ENCODE results near the gene PHF21B. TPM values are rescaled to one million over a fixed set of nuclear protein-coding genes. Genes with fewer than 3 reads are reported as not detected.

Gene PHF21B
- total and polyA plus RNA-seq, 3 donors from 2014 or later: 8.5 to 37.9 (median 19.0) TPM

DNA sequence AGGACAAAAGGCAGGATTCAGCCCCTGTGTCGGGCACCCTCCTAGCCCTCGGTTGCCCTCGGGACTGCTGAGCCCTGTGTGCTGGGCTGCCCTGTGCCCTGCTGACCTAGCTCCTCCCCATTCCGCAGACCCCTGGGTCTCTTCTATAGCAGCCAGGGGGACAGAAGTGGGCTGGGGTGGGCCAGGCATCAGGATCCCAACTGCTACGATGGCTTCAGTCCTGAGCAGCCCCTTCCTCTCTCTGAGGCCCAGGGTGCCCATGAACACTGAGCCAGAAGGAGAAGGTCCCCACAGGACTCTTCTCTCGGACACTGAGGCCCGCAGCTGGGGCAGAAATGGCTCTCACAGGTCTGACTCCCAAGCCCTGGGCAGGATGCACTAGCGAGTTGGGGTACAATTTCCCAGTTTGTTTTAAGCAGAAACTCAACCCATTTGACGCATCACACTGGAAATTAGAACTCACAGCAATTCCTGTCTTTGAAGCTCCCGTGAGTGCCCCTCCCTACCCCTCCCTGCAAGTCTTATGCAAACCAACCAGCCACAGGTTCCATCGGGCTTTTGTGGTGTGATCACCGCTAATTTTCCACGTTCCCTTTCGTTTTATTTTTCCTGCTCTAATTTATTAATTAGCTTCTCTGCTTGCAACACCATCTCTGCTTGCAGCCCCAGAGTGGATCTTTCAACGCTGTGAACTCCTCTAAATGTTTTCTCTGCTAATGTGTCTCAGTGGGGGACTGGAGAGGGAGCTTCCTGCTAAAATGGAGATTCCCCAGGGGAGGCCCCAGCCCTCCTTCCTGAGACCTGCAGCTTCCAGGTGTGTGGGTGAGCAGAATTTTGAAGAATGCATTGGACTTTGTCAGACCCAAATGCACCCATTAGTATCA lies 56.7 kb downstream of the PHF21B start:
- no peaks in the 10 kb centered on the region for H3K27me3 ChIP-seq
- H3K27ac ChIP-seq: no peak overlapping the region
- TF ChIP-seq CTCF (IDR thresholded peaks at IDR 0.05): no peak
- TF ChIP-seq POLR2A (IDR thresholded peaks at IDR 0.05): no peak
- 77 to 78% methylated on average over 12 to 15 of the region's 15 CpGs for WGBS, 2 donors
- intact Hi-C loops (cut with DNase I; ENCODE audit: low total_unique reads): no loop called here
- H3K4me3 ChIP-seq: no peak overlapping the region
- H3K4me1 ChIP-seq: no peaks in the 10 kb centered on the region
- no peak for DNase-seq
- no peaks in the 10 kb centered on the region for H3K36me3 ChIP-seq (ENCODE audit: low read depth, missing control alignments)
- H3K9me3 ChIP-seq: no peaks in the 10 kb centered on the region

DNA sequence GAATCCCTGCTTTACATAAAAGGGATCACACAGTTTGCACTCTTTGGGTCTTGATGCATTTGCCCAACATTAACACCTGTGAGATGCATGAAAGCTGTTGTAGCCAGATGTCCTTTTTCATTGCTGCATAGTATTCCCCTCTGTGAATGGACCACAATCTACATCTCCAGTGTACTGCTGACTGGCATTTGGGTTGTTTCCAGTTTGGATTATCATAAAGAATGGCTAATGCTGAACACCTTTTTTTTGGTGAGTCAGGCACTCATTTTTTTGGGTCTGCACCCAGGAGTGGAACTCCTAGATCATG lies 58.3 kb downstream of the PHF21B start:
- no peaks in the 10 kb centered on the region for H3K36me3 ChIP-seq (ENCODE audit: low read depth, missing control alignments)
- H3K9me3 ChIP-seq: no peaks in the 10 kb centered on the region
- no peaks in the 10 kb centered on the region for H3K4me1 ChIP-seq
- no peaks in the 10 kb centered on the region for H3K27me3 ChIP-seq
- H3K4me3 ChIP-seq: no peak overlapping the region
- no peak overlapping the region for H3K27ac ChIP-seq
- intact Hi-C loops (cut with DNase I; ENCODE audit: low total_unique reads): no loop called here
- TF ChIP-seq CTCF (IDR thresholded peaks at IDR 0.05): no peak
- no peak for TF ChIP-seq POLR2A (IDR thresholded peaks at IDR 0.05)
- DNase-seq: no peak

GRCh38 chr22:44950806-44951509 lies 58.8 kb downstream of the PHF21B start:
- 97 to 98% methylated on average over 21 of the region's 21 CpGs for WGBS, 2 donors
- no peaks in the 10 kb centered on the region for H3K27me3 ChIP-seq
- no peak overlapping the region for H3K27ac ChIP-seq
- no peak overlapping the region for H3K4me3 ChIP-seq
- H3K9me3 ChIP-seq: no peaks in the 10 kb centered on the region
- intact Hi-C loops (cut with DNase I; ENCODE audit: low total_unique reads): no loop called here
- H3K4me1 ChIP-seq: no peaks in the 10 kb centered on the region
- no peak for TF ChIP-seq CTCF (IDR thresholded peaks at IDR 0.05)
- no peak for TF ChIP-seq POLR2A (IDR thresholded peaks at IDR 0.05)
- H3K36me3 ChIP-seq (ENCODE audit: low read depth, missing control alignments): no peaks in the 10 kb centered on the region
- DNase-seq: no peak

DNA sequence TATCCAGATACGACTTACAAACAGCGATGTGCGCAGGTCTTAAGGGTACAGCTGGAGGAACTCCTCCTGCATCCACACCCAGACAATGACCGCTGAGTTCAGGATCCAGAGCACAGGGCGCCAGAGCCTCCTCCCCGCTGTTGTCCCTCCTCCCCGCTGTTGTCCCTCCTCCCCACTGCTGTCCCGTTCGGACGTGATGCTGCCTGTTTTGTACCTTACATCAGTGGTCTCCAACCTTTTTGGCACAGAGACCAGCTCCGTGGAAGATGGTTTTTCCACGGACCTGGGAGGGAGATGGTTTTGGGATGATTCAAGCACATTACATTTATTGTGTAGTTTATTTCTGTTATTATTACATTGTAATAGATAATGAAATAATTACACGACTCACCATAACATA lies 62.0 kb downstream of the PHF21B start:
- intact Hi-C loops (cut with DNase I; ENCODE audit: low total_unique reads): no loop called here
- Histone ChIP-seq H3K9me3 (no peaks in the 10 kb centered on the region), H3K4me1 (no peaks in the 10 kb centered on the region), H3K27ac (no peak overlapping the region), H3K27me3 (no peaks in the 10 kb centered on the region), H3K36me3 (ENCODE audit: low read depth, missing control alignments) (no peaks in the 10 kb centered on the region), H3K4me3 (no peak overlapping the region)
- WGBS, 2 donors: 90 to 94% methylated on average over 13 of the region's 13 CpGs
- no peak for TF ChIP-seq CTCF (IDR thresholded peaks at IDR 0.05)
- TF ChIP-seq POLR2A (IDR thresholded peaks at IDR 0.05): no peak
- DNase-seq: no peak
